Urinary bladder (tissue), 4 donors: ENCODE results near the gene NT5DC4. TPM values are rescaled to one million over a fixed set of nuclear protein-coding genes. Genes with fewer than 3 reads are reported as not detected.

ENCODE experiments used
- DNase-seq: peaks from one replicate; pipeline ENCODE4 v3.0.0-alpha.2; 2015; ENCODE audit errors: extremely low spot score
- H3K27ac ChIP-seq: one replicate; pipeline ENCODE4 v1.5.1; 2013; ENCODE audit warnings: low read depth, mild to moderate bottlenecking, moderate library complexity
- H3K36me3 ChIP-seq: one replicate; pipeline ENCODE4 v1.6.1; 2013; ENCODE audit warnings: mild to moderate bottlenecking, moderate library complexity; ENCODE audit not compliant: insufficient read depth
- H3K4me1 ChIP-seq: one replicate; pipeline ENCODE4 v1.6.1; 2013; ENCODE audit warnings: mild to moderate bottlenecking, moderate library complexity; ENCODE audit not compliant: insufficient read depth
- H3K4me3 ChIP-seq: one replicate; pipeline ENCODE4 v1.5.1; 2013; ENCODE audit warnings: low read depth, low read length
- WGBS: extraction: QIAGEN DNeasy Blood & Tissue Kit; methylation state at CpG from one replicate; pipeline ENCODE4 v1.1.7; 2013; 5-methylcytosine and 5-hydroxymethylcytosine counted together
- polyA plus RNA-seq: library from polyadenylated mRNA; stranded (reverse); fragments of 200-250 nt; gene quantifications from one replicate; pipeline ENCODE4 v1.2.3, GENCODE V29; 2013
- total RNA-seq: library from RNA; depleted of rRNA; stranded (reverse); fragments of >200 nt; gene quantifications from one replicate; pipeline ENCODE4 v1.2.3, GENCODE V29; 2014
- donor health status: healthy with polysubstance abuse.
- donor health status: healthy.

The NT5DC4 gene
- total RNA-seq (not detected), polyA plus RNA-seq (not detected)

DNA sequence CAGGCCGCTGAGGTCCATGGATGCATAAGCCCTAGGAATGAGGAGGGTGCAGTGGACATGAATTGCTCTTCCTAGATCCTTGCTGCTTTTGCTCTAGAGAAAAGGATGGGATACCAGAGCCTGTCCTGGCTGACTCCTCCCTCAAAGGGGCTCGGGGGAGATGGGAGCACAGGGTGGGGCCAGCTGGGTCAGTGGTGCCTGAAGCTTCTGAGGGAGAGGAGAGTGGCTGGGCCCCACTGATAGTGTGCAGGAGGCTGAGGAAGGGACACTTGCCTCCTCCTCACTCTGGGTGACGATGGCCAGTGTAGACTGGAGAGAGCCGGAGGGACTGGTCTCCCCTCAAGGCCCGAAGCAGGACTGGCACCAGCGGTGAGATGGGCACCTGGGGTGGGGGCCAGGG is at the start of gene NT5DC4:
NT5DC4 (plus strand) TSS at position 236 of the 400 bp plus-strand sequence; CDS start at position 296, 60 bp downstream.
- Histone ChIP-seq H3K4me1 (no peaks in the 10 kb centered on the region), H3K4me3 (no peak within 1 kb of the TSS), H3K27ac (no peak within 1 kb of the TSS), H3K36me3 (no peaks in the 10 kb centered on the region)
- 86% methylated on average over 6 of the region's 6 CpGs for WGBS
- no peak for DNase-seq

DNA sequence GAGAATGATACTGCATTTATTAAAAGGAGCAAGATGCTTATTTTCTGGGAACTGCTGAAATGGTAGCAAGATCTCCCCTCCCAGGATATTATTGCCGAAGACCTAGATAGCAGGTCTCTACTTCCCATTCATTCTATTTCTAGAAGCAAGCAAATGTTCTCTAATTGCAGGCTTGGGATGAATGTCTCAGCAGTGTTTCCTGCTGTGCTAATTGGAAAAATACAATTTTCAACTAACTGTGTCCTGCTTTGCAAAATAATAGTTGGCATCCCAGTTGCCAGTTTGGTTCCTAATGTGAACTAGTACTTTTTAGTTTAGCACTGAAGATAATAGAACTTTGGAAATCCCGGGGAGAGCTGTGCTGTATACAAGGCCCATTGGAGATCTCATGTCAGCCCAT is 49.0 kb upstream of the NT5DC4 start:
- no peaks in the 10 kb centered on the region for H3K36me3 ChIP-seq
- DNase-seq, result no peak
- no peak overlapping the region for H3K27ac ChIP-seq
- H3K4me3 ChIP-seq, result no peak overlapping the region
- H3K4me1 ChIP-seq, result no peaks in the 10 kb centered on the region
- 76% methylated on average over 2 of the region's 2 CpGs for WGBS

DNA sequence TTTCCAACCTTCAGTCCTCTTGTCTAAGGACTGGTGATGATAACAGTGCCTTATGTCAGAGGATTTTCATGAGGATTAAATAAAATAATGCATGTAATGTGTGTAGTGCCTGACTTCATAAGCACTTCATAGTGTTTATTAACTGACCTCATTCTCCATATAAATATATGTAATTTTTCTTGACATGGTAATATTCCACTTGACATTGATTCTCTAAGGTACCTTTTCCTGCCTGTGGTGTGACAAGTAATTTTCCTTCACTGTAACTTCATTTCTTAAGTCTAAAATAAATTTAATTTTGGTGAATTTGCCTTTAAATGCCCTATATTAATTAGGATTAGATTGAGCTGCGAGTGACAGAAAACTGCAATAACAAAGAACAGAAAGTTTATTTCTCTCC is 47.8 kb upstream of the NT5DC4 start:
- WGBS, result 93% methylated on average over 1 of the region's 1 CpG
- no peak overlapping the region for H3K4me3 ChIP-seq
- no peak for DNase-seq
- no peaks in the 10 kb centered on the region for H3K4me1 ChIP-seq
- H3K36me3 ChIP-seq, result no peaks in the 10 kb centered on the region
- no peak overlapping the region for H3K27ac ChIP-seq

DNA sequence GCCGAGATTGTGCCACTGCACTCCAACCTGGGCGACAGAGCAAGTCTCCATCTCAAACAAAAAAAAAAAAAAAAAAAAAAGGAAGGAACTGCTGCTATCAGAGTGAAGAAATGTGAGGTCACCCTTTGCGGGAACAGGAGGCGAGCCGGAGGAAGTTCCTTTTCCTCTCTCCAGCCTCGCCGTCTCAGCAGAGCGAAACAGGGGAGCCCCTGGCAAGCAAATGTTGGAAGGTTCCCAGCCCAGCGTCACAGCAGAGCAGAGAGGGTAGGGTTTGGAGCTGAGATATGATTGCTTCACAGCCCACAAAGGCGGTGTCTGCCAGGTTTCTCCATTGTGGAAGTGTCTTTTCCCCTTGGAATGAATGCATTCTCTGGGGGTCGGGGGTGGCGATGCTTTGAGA is 46.6 kb upstream of the NT5DC4 start:
- H3K4me1 ChIP-seq, result no peaks in the 10 kb centered on the region
- DNase-seq, result no peak
- no peak overlapping the region for H3K27ac ChIP-seq
- H3K36me3 ChIP-seq, result no peaks in the 10 kb centered on the region
- no peak overlapping the region for H3K4me3 ChIP-seq
- 65% methylated on average over 12 of the region's 12 CpGs for WGBS

DNA sequence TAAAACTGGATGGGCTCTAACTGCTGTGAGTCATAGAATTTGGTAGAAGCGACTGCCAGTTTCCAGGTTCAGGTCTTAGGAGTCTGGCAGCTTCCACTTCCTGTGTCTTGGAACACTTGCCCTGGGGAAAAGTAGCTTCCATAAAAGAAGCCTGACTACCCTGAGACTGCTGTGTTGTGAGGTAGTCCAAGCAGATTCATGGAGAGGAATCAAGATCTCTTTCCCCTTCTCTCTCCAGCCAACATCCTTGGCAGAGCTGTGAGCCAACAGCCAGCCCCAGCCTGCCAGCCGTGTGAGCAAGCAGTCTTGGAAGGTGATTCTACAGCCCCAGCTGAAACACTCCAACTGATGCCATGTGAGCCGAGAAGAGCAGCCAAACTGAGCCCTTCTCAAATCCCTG is 41.3 kb upstream of the NT5DC4 start:
- Histone ChIP-seq H3K36me3 (no peaks in the 10 kb centered on the region), H3K27ac (no peak overlapping the region), H3K4me1 (no peaks in the 10 kb centered on the region), H3K4me3 (no peak overlapping the region)
- WGBS, result 25% methylated on average over 3 of the region's 3 CpGs
- DNase-seq, result no peak

DNA sequence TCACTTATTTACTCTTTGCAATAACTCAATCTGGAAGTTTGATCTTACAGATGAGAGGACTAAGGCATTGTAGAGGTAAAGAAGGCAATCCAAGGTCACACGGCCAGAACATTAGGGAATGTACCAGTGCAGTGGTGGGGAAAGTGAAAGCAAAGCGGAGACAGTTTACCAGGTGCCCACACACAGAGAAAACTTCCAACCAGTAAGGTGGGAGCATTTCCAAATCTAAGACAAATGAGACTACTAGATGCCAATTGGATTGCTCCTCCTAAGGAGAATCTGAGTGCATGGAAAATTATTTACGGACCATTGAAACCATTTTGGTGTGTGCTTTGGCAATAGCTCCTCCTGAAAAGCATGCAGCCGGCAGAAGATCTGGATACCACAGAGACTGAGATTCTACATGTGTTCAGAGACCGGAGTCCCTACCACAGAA is 40.1 kb upstream of the NT5DC4 start:
- H3K27ac ChIP-seq, result no peak overlapping the region

DNA sequence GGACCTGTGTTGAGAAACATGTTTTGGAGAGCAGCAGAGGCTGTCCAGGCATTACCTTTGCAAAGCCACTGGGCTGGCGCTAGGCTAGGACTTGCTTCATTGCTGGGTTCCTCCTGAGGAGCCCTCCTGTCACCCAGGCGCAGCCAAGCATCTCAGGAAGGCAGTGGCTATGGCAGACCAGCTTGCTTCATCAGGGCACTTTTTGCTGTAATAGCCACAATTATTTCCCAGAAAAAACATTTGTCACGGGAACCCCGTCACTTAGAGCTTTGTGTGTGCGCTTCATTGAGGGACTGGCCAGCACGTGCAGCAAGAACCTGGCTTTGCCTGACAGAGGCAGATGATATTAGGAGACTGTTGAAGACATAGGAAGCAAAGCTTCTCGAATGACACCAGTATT is 38.7 kb upstream of the NT5DC4 start:
- 78% methylated on average over 7 of the region's 7 CpGs for WGBS
- DNase-seq, result no peak
- H3K4me1 ChIP-seq, result no peaks in the 10 kb centered on the region
- H3K27ac ChIP-seq, result no peak overlapping the region
- no peaks in the 10 kb centered on the region for H3K36me3 ChIP-seq
- no peak overlapping the region for H3K4me3 ChIP-seq

More for the DNA sequence above, 40.1 kb upstream of the NT5DC4 start:
- no peak overlapping the region for H3K4me3 ChIP-seq
- WGBS, result 81% methylated on average over 5 of the region's 5 CpGs
- H3K4me1 ChIP-seq, result no peaks in the 10 kb centered on the region
- H3K36me3 ChIP-seq, result no peaks in the 10 kb centered on the region
- DNase-seq, result no peak

DNA sequence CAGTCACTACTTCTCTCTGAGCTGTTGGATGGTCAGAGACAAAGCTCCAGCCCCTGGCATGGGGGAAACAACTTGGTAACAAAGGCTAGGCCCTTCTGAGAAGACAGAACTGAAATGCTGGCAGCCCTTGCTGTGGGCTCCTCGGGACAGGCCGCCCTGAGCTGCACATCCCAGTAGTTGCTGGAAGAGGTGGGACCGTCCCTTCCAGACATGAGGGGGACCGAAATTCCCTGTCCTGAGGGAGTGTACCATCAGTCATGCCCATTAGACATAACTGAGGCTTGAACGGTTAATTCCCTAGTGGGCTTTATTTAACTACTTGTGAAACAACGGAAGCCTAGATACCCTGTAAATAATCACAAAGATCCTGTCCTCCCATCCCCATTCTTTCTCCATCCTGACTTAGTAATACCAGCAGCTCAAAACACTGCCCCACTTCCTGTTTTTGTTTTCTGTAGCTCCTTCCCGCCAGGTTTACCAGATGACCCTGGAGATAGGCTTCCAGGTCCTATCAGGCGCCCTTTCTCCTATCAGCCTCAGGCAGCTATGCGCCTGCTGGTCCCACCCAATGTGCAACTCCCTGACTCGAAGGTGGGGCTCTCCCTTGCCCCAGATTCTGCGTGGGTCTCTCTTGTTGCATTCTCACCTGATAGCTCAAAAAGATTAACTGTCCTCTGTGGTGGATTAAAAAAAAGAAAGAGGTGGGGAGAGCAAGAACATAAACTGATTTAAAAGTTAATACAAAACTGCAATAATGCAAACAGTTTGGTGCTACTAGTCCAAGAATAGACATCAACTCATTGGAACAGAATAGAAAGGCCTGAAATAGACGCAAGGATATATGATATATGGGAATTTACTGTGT is 37.0 kb upstream of the NT5DC4 start:
- no peak overlapping the region for H3K4me3 ChIP-seq
- no peaks in the 10 kb centered on the region for H3K36me3 ChIP-seq
- no peak for DNase-seq
- no peaks in the 10 kb centered on the region for H3K4me1 ChIP-seq
- 74% methylated on average over 12 of the region's 12 CpGs for WGBS
- H3K27ac ChIP-seq, result no peak overlapping the region

DNA sequence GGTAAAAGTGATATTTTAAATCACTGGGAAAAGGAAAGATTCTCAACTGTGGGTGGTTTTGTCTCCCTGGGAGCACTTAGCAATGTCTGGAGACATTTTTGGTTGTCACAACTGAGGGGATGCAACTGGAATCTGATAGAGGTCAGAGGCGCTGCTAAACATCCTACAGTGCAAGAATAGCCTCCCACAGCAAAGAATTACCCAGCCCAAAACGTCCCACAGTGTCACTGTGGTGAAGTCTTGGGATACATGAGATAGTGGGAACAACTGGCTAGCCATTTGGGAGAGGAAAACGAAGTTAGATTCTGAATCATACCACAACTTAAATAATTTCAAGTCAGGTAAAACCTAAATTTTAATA is 36.4 kb upstream of the NT5DC4 start:
- WGBS, result 59% methylated on average over 3 of the region's 3 CpGs
- Histone ChIP-seq H3K36me3 (no peaks in the 10 kb centered on the region), H3K4me3 (no peak overlapping the region), H3K4me1 (no peaks in the 10 kb centered on the region), H3K27ac (no peak overlapping the region)
- no peak for DNase-seq

DNA sequence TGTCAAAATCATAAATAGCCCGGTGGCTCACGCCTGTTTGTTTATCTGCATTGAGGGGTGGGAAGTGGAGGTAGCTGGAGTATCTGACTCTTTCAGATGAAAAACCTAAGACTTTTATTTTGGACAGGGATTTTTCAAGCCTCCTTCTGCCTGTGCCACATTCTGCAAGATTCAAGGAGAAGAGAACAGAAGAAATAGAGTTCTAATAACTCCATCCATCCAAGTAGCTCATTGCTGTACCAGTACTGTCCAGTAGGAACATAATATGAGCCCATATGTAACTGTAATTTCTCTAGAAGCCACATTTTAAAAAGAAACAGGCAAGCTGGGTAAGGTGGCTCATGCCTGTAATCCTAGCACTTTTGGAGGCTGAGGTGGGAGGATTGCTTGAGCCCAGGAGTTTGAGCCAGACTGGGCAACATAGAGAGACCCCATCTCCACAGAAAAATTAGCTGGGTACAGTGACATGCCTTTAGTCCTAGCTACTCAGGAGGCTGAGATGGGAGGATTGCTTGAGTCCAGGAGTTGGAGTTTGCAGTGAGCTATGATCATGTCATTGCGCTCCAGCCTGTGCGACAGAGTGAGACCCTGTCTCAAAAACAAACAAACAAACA is 35.4 kb upstream of the NT5DC4 start:
- no peak for DNase-seq
- H3K4me3 ChIP-seq, result no peak overlapping the region
- WGBS, result 71% methylated on average over 4 of the region's 4 CpGs
- no peaks in the 10 kb centered on the region for H3K36me3 ChIP-seq
- H3K4me1 ChIP-seq, result no peaks in the 10 kb centered on the region
- no peak overlapping the region for H3K27ac ChIP-seq

DNA sequence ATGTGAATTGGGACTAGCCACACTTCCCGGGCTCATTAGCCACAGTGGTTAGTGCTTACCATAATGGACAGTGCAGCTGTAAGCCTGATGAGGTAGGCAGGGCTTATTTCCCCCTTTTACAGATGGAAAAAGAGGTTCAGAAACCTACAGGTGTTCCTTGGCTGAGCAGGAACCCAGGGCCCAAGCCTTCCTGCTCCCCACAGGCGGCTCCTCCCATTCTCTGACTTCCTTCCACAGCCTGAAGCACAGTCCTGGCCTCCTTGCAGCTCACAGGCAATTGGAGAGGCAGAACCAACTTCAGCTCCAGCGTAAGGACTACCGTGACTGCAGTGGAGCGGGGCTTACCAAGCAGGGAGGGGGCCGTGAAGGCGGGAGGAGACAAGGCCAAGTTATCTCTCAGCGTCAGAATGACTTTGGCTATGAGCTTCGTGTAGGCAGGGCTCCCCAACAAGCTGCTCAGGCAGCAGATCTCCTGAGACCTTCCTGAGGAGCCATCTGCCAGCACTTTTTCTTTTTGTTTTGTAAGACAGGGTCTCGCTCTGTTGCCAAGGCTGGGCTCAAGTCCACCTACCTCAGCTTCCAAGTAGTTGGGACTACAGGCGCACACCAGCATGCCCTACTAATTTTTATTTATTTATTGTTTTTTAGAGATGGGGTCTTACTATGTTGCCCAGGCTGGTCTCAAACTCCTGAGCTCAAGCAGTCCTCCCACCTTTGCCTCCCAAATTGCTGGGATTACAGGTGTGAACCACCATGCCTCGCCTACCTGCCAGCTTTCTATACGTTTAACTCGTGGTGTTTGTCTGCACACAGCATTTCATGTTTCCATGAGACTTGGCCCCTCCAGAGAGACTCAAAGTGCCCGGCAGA is 34.2 kb upstream of the NT5DC4 start:
- Histone ChIP-seq H3K4me3 (no peak overlapping the region), H3K4me1 (no peaks in the 10 kb centered on the region), H3K36me3 (no peaks in the 10 kb centered on the region), H3K27ac (no peak overlapping the region)
- DNase-seq, result no peak
- 75% methylated on average over 15 of the region's 15 CpGs for WGBS

DNA sequence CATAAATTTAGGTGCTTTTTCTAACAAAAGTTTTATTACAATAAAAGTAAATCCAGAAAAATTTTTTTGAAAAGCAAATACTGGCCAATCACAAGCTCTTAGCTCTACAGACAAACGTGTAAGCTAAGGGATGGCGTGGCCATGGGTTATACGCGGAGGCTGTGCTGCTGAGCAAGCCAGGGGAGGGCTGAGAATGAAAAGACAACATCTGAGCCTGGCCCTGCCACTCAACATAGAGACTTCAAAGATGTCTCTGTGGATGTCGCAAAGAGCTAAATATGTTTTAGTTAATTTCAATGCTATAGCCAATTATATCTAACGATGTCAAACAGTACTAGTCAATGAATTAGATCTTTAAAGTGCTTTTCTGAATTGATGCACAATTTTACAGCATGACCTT is 33.3 kb upstream of the NT5DC4 start:
- Histone ChIP-seq H3K4me3 (no peak overlapping the region), H3K4me1 (no peaks in the 10 kb centered on the region), H3K36me3 (no peaks in the 10 kb centered on the region), H3K27ac (no peak overlapping the region)
- no peak for DNase-seq
- 76% methylated on average over 6 of the region's 6 CpGs for WGBS

DNA sequence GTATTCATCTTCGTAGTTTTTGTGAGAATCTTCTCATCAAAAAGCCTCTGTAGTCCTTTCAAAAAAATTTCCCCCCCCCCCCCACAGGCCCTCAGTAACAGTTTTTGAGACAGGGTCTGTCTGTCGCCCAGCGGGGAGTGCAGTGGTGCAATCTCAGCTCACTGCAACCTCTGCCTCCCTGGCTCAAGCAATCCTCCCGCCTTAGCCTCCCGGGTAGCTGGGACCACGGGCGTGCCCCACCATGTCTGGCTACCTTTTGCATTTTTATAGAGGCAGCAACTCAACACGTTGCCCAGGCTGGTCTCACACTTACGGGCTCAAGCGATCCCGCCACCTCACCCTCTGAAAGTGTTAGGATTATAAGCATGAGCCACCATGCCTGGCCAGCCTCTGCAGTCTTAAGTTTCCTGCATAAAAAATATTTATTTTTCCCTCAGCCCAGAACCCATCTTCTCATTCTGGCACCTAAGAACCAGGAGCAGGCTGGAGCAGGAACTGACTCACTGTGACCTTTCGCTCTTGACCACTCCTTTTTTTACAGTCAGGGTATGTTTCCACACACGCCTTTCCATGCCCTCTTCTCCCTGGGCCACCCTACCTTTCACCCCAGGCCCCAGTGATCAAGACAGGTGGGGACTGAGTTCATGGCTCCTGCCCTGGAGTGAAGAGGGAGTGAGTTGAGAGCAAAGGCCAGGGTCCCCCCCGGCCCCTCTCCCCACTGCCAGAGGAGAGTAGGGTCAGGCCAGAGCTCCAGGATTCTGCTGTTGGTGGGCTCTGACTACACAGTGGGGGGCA is 32.5 kb upstream of the NT5DC4 start:
- Histone ChIP-seq H3K4me1 (no peaks in the 10 kb centered on the region), H3K36me3 (no peaks in the 10 kb centered on the region), H3K27ac (no peak overlapping the region), H3K4me3 (no peak overlapping the region)
- DNase-seq, result no peak
- 83% methylated on average over 14 of the region's 14 CpGs for WGBS
